Breast epithelium (tissue), 3 donors: Measurements from ENCODE around the gene PMEPA1.

Experiments used
- CTCF ChIP-seq, 3 donors: fragments of 450-650 bp; IDR thresholded peaks; one replicate each; pipeline ENCODE4 v1.5.1; 2016 to 2017; ENCODE audit warnings: antibody characterized with exemption in 3 of 3, mild to moderate bottlenecking in 3 of 3, moderate library complexity in 3 of 3
- POLR2A ChIP-seq: fragments of 450-650 bp; IDR thresholded peaks from one replicate; pipeline ENCODE4 v1.6.1; 2016; ENCODE audit warnings: antibody characterized with exemption, mild to moderate bottlenecking, moderate library complexity

GRCh38 chr20:57653546-57653900, 56.3 kb downstream of the PMEPA1 start:
- no peak for TF ChIP-seq CTCF (IDR thresholded peaks at IDR 0.05)
- TF ChIP-seq POLR2A, result no peak
